PC-3 (cell line): Measurements from ENCODE around the gene DLGAP1.

Source experiments
- CTCF ChIP-seq: fragments of 300-600 bp; sonication (generic); conservative IDR thresholded peaks from 2 replicates; pipeline ENCODE4 v1.5.1; 2017; ENCODE audit warnings: antibody characterized with exemption, low read depth, mild to moderate bottlenecking, low read length
- EZH2 ChIP-seq: fragments of 300-600 bp; sonication (generic); IDR thresholded peaks from one replicate; pipeline ENCODE4 v1.6.1; 2017; ENCODE audit warnings: antibody characterized with exemption, mild to moderate bottlenecking, low read length; ENCODE audit not compliant: unreplicated experiment

GRCh38 chr18:4311136-4311535, 144.0 kb downstream of the DLGAP1 start:
- TF ChIP-seq CTCF = no peak
- no peak for TF ChIP-seq EZH2
